Raji (cell line): ENCODE results near the gene VIT.

Source experiments
- POLR2A ChIP-seq: IDR thresholded peaks from 2 replicates; pipeline ENCODE4 v1.6.1; 2011; ENCODE audit warnings: low read depth, low read length, control low read depth; ENCODE audit not compliant: insufficient read depth

Gene VIT

GRCh38 chr2:36671731-36672130 is 24.8 kb upstream of the VIT start:
- TF ChIP-seq POLR2A = no peak

GRCh38 chr2:36672199-36672598 is 24.3 kb upstream of the VIT start:
- no peak for TF ChIP-seq POLR2A

GRCh38 chr2:36675579-36676282 is 20.8 kb upstream of the VIT start:
- no peak for TF ChIP-seq POLR2A

- no peak for TF ChIP-seq POLR2A
Observed at GRCh38 chr2:36676364-36676763, 20.1 kb upstream of the VIT start.

- no peak for TF ChIP-seq POLR2A
Observed at GRCh38 chr2:36677386-36677785, 19.1 kb upstream of the VIT start.

- no peak for TF ChIP-seq POLR2A
Observed at GRCh38 chr2:36677996-36678605, 18.4 kb upstream of the VIT start.

GRCh38 chr2:36678856-36679255 is 17.7 kb upstream of the VIT start:
- no peak for TF ChIP-seq POLR2A

- no peak for TF ChIP-seq POLR2A
Observed at GRCh38 chr2:36680012-36680411, 16.5 kb upstream of the VIT start.

- TF ChIP-seq POLR2A = no peak
Observed at GRCh38 chr2:36682562-36682961, 13.9 kb upstream of the VIT start.

- TF ChIP-seq POLR2A = no peak
Observed at GRCh38 chr2:36683002-36683401, 13.5 kb upstream of the VIT start.

GRCh38 chr2:36692121-36692520 is 4.4 kb upstream of the VIT start:
- no peak for TF ChIP-seq POLR2A

- no peak for TF ChIP-seq POLR2A
Observed at GRCh38 chr2:36693825-36694224, 2.7 kb upstream of the VIT start.

GRCh38 chr2:36695746-36696415 is 626 bp upstream of the VIT start:
- TF ChIP-seq POLR2A = no peak

GRCh38 chr2:36697424-36698066 is 1.0 kb downstream of the VIT start:
- no peak for TF ChIP-seq POLR2A

GRCh38 chr2:36698993-36699392 is 2.5 kb downstream of the VIT start:
- TF ChIP-seq POLR2A = no peak

GRCh38 chr2:36700311-36700710 is 3.8 kb downstream of the VIT start:
- TF ChIP-seq POLR2A = no peak
